HepG2 (cell line): ENCODE data around the gene LCLAT1. TPM values are rescaled to one million over a fixed set of nuclear protein-coding genes. Genes with fewer than 3 reads are reported as not detected.

ENCODE experiments used
- AHDC1 ChIP-seq: sonication (generic); formaldehyde crosslinking; IDR thresholded peaks from 2 replicates; pipeline ENCODE4 v1.5.1; 2020; ENCODE audit warnings: mild to moderate bottlenecking, missing genetic modification reagents, borderline replicate concordance
- ARID5B ChIP-seq: IDR thresholded peaks from 2 replicates; pipeline ENCODE4 v1.4.0; 2020; ENCODE audit warnings: mild to moderate bottlenecking, missing genetic modification reagents
- BRD4 ChIP-seq: sonication (generic); formaldehyde crosslinking; IDR thresholded peaks from 2 replicates; pipeline ENCODE4 v1.4.0; 2020; ENCODE audit warnings: missing genetic modification reagents
- CREB1 ChIP-seq, 2 experiments: fragments of 450-650 bp in 1 of 2; IDR thresholded peaks; 2 replicates each; pipeline ENCODE4 v1.6.1; 2016 to 2017; ENCODE audit warnings: control low read depth in 1 of 2, mild to moderate bottlenecking in 1 of 2, missing compliant biosample characterization in 1 of 2, missing genetic modification characterization in 1 of 2
- E2F1 ChIP-seq: sonication (generic); formaldehyde crosslinking; IDR thresholded peaks from 2 replicates; pipeline ENCODE4 v1.5.0; 2020; ENCODE audit warnings: missing genetic modification reagents
- NFYC ChIP-seq: IDR thresholded peaks from 2 replicates; pipeline ENCODE4 v1.6.1; 2016; ENCODE audit warnings: missing genetic modification reagents, missing compliant biosample characterization
- PAXIP1 ChIP-seq: sonication (generic); formaldehyde crosslinking; conservative IDR thresholded peaks from 2 replicates; pipeline ENCODE4 v1.4.0; 2020; ENCODE audit warnings: mild to moderate bottlenecking, missing genetic modification reagents, moderate library complexity
- ZNF124 ChIP-seq: sonication (generic); formaldehyde crosslinking; IDR thresholded peaks from 2 replicates; pipeline ENCODE4 v1.4.0; 2020; ENCODE audit warnings: missing genetic modification reagents
- ZNF850 ChIP-seq: sonication (generic); formaldehyde crosslinking; conservative IDR thresholded peaks from 2 replicates; pipeline ENCODE4 v1.9.0; 2021; ENCODE audit warnings: mild to moderate bottlenecking, missing genetic modification reagents
- polyA plus RNA-seq, 8 experiments: library from polyadenylated mRNA; depleted of rRNA in 3 of 8; stranded (reverse) in 7 of 8; unstranded in 1 of 8; fragments of >200 nt; fragmentation: Illumina TruSeq in 4 of 8; extraction: Trizol in 4 of 8; gene quantifications; 2 replicates each; pipeline versions ENCODE4 v1.2.1 to v1.2.3, GENCODE V29; 2011 to 2016; ENCODE audit warnings: low read depth in 4 of 8, missing spikeins in 1 of 8, mixed read lengths in 1 of 8; ENCODE audit not compliant: insufficient read depth in 1 of 8
- total RNA-seq, 5 experiments: library from RNA; depleted of rRNA; stranded (reverse); fragments of >200 nt; fragmentation: Illumina TruSeq; extraction: Trizol; gene quantifications; 2 replicates each; pipeline ENCODE4 v1.2.3, GENCODE V29; 2016; ENCODE audit warnings: low read depth in 1 of 5
- TF ChIP-seq, protein P1 (sequence below): sonication (generic); formaldehyde crosslinking; IDR thresholded peaks from 2 replicates; pipeline ENCODE4 v1.5.0; 2020; ENCODE audit warnings: mild to moderate bottlenecking, missing genetic modification reagents

The LCLAT1 gene
- total and polyA plus RNA-seq, 2 of the 13 experiments (the other 11 are each of a cell fraction or from before 2014, with no cell fraction given) = 18.0 to 28.0 TPM

- 0 out of 2 replicates have a peak, but pooled peaks have one; percentile 55 for TF ChIP-seq ARID5B (CRISPR knock-in tag)
- no peak; the same call in 1 of the 2 replicates for TF ChIP-seq ZNF124
- no peak for TF ChIP-seq CREB1 (IDR thresholded peaks at IDR 0.05)
- peak; percentile 46; the same call in 1 of the 2 replicates for TF ChIP-seq CREB1 (CRISPR knock-in tag; IDR thresholded peaks at IDR 0.05)
- TF ChIP-seq BRD4 (CRISPR knock-in tag) = no peak
- no peak for TF ChIP-seq NFYC (CRISPR knock-in tag)
- no peak for TF ChIP-seq E2F1 (CRISPR knock-in tag)
- no peak for TF ChIP-seq ZNF850 (CRISPR knock-in tag)
- TF ChIP-seq, protein P1, sequence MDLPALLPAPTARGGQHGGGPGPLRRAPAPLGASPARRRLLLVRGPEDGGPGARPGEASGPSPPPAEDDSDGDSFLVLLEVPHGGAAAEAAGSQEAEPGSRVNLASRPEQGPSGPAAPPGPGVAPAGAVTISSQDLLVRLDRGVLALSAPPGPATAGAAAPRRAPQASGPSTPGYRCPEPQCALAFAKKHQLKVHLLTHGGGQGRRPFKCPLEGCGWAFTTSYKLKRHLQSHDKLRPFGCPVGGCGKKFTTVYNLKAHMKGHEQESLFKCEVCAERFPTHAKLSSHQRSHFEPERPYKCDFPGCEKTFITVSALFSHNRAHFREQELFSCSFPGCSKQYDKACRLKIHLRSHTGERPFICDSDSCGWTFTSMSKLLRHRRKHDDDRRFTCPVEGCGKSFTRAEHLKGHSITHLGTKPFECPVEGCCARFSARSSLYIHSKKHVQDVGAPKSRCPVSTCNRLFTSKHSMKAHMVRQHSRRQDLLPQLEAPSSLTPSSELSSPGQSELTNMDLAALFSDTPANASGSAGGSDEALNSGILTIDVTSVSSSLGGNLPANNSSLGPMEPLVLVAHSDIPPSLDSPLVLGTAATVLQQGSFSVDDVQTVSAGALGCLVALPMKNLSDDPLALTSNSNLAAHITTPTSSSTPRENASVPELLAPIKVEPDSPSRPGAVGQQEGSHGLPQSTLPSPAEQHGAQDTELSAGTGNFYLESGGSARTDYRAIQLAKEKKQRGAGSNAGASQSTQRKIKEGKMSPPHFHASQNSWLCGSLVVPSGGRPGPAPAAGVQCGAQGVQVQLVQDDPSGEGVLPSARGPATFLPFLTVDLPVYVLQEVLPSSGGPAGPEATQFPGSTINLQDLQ (CRISPR knock-in tag) = no peak
- peak; percentile 70; the same call in 1 of the 2 replicates for TF ChIP-seq AHDC1 (CRISPR knock-in tag)
- peak; percentile 85 for TF ChIP-seq PAXIP1 (CRISPR knock-in tag)
Observed at GRCh38 chr2:30505500-30506180, 58.6 kb downstream of the LCLAT1 start (continued).
